Measurements from ENCODE around the gene RFNG.
A peak's percentile ranks its signal among the peaks of the same experiment; 100 is the strongest.

Gene RFNG

DNA sequence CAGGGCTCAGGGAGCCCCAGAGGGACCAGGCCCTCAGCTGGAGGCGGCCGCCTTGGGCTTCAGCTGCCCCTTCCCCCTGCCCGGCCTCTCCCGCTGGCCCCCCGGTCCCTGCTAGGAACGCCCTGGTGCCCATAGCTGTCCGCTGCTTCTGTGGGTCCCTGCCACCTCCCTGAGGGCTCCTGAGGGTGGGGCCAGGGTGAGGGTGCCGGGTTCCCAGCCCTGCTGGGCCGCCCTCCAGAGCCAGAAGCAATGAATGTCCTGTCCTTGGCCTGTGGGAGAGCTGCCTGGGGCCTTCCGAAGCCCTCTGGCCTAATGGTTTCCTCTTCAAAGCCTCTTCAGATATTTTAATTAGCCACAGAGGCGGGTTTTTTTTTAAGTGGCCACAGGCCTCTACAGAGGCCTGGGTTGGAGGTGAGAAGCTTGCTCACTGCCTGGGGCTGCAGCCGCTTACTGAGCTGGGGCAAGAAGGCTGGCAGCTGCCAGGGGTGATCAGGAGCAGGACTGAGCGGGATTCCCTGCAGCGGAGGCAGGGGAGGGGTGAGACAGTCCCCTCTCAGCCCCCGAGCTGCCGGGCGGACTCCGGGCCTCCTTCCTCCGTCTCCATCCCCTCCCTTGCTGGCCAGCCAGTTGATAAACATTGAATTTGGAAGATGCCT lies 38.8 kb downstream of the RFNG start:
- no peak for DNase-seq

DNA sequence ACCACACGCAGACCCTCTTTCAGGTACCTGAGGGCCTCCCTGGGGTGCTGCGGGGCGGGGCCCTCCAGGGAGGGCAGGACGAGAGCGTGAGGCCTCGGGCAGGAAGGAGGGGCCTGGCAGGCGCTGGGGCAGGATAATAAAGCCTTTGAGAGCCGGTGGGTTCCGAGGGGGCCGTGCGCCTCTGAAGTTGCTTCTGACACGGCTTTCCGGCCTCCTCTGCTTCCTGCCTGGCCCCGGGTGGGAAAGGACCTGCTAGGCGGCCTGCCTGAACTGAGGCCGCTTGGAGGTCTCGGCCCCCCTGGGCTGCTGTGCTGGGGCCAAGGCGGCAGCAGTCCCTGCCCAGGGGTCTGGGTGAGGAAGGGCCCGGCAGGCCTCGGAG lies 39.4 kb downstream of the RFNG start:
- DNase-seq, result no peak

DNA sequence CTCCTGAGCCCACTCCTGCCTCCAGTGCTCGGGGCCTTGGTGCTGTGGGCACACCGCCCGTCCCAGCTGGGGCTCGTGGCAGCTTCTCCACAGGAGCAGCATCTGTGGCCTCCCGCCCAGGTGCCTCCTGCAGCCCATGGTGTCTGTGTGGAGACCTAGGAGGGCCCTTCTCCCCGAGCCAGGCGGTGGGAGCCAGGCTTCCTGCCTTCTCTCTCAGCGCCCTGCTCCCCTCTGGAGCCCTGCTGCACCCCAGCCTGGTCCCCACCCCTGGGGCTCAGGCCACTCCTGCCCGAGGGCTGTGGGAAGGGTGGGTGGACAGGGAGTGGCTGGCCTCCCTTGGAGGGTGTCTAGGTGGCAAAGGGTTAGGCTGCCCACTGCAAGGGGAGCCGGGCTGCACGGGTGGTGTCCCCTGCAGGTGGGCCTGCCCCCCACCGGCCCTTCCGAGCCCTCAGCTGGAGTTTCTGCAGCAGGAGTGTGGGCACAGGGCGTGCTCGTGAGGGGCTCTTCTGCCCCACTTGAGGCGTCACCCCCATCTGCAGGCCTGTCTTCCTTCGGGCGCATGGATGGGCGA lies 39.9 kb downstream of the RFNG start:
- DNase-seq, result no peak

DNA sequence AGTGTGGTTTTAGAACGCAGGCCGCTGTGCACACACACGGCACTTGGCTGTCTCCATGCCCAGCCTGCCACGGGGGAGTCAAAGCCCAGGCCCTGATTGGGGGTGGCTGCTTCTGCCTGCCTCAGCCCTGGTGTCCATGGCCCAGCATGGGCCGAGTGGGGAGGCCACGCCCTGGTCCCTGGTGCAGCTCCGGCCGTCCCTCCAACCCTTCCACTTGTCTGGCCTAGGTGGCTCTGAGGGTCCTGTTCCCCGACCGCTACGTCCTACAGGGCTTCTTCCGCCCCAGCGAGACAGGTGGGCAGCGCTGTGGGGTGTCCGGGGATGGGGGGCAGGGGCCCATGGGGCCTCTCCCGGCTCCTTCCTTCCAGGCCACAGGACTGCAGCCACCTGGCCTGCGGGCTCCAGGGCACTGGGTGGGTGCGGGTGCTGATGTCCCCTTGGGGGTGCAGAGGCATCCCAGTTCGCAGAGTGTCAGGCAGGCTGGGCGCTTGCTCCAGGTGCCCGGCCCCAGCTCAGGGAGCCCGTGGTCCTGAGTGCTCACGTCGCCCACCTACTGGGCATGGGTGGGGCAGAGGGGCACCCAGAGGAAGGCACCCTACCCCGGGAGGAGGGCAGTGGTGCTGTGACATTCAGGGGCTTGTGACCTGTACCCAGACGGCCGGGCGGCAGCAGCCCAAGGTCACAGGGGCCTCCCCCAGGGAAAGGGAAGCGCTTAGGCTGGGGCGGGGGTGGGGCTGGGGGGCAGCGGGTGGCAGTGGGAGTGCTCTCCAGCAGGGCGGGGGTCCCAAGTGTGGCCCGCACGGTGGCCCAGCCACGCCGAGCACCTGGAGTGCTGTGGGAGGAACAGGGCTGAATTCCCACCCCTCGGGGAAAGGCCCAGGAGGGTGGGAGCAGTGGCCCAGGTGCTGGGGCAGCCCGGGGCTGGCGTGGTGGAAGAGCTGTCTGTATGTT lies 40.8 kb downstream of the RFNG start:
- DNase-seq, result no peak

DNA sequence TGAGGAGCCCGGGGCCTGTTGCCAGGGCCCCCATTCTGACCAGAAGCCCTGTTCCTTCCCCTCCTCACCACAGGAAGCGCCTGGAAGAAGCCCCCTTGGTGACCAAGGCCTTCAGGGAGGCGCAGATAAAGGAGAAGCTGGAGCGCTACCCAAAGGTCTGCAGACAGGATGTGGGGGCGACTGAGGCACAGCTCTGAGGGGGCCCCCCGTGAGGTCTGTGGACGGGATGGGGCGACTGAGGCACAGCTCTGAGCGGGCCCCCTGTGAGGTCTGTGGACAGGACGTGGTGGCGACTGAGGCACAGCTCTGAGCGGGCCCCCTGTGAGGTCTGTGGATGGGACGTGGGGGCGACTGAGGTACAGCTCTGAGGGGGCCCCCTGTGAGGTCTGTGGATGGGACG lies 42.2 kb downstream of the RFNG start:
- DNase-seq, result no peak

DNA sequence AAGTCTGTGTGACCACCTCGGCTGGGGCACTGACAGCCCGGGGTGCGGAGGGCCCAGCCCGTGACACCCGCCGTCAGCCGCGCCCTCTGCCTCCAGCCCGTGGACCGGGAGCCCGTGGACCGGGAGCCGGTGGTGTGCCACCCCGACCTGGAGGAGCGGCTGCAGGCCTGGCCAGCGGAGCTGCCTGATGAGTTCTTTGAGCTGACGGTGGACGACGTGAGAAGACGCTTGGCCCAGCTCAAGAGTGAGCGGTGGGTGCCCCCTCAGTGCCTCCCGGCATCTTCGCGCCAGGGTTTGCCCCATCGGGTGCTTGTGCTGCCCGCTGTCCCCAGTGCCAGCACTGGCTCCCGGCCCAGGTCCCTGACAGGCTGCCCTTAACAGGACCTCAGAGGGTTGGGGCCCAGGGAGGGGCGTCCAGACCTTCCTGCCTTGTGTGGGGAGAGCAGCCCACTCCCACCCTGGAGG lies 42.6 kb downstream of the RFNG start:
- DNase-seq, result no peak

DNA sequence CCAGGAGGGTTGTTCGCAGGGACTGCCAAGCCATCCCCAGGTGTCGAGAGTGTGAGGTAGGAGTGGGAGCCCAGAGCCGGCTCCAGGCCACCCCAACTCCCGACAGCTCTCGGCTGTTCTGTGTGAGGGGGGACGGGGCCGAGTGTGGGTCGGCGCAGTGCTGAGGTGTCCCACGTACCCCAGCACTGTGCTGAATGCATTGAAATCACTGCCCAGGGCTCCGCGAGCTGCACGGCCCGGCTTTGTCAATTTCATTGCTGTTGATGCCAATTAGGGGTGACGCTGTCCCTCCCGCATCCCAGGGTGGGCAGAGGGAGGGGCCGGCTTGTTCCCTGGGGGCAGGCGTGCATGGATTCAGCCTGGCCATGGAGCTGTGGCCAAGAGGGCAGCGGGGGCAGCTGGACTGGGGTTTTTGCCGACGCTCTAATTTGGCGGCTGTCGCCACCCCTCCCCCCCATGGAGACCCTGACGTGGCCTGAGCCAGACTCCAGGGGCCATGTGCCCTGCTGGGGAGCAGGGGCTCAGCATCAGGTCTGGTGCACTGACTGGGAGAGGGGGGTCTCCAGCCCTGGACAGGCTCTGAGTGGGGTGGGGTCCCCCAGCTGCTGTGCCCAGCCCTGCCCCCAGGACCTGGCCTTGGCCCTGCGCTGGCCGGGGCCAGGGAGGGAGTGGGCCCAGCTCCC lies 43.2 kb downstream of the RFNG start:
- no peak for DNase-seq

DNA sequence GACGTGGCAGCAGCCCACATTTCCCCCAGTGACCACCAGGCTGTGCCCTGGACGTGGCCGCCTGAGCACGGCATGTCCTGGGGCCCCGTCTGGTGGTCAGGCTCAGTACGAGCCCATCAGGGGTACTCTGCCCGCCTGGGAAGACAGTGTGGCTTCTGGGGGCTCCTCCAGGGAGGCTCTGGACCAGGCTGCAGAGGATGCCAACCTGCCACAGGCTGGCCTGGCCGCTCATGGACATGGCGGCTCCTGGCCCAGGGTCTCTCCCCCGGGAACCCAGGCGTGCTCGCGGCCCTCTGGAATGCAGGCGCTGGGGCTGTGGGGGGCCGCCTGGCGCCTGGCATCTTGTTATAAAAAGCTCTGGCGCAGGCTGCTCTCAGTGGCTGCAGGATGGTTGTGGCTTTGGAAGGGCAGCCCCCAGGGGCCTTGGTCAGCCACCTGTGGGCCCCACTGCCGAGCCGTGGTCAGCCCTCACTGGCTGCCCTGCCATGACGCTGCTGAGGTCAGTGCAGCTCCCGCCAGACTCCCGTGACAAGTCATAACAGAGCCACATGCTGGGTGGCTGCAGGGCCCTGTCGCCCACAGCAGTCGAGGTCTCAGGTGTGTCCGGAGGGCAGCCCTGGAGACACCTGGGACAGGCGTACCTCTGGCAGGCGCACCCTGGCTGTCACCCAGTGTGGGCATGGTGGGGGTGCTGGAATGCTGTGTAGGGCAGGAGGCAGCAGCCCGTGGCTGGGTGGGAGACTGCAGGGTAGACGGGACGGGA lies 43.9 kb downstream of the RFNG start:
- no peak for DNase-seq

DNA sequence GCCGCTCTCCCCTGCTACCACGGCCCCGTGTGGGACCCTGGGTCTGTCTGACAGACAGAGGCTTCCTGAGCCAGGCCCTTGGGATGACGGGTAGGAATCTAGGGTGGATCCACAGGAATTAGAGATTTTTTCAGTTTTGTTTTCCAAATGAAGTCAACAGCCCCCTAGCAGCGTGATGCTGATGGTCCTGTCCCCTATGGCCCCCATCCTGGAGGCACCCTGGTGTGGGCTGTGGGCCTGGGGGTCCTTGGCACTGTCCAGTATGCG lies 44.5 kb downstream of the RFNG start:
- DNase-seq, result no peak

DNA sequence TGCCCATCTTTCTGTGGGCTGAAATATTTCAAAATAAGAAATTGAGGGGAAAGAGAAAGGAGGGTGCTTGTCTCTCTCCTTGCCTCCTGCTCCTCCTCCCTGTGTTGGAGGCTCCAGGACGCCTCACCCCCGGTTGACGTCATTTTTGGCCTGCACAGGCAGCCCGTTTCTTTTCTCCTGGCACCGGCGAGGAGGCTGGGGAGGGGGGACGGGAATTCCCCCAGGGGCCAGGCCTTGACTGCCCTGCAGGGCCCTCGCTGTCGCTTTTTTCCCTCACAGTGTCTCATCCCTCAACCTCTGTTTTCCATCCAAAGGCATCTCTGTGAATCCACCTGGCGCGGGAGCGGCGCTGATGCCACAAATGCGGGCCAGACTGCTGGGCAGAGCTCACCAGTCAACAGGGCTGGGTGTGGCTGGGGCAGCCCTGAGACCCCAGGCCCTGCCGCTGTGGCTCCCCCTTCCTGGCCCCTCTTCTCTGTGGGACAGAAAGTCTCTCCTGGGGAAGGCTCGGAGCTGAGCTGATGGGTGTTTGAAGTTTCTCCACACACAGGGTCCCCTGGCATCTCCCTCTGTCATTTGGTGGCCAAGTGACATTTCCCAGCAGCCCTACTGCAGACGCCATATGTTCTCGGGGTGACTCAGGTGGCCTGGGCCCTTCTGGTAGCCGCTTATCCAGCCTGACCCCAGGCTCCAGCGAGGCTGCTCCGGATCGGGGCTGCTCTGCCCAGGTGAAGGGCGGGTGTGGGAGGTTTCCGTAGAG lies 45.0 kb downstream of the RFNG start:
- peak; percentile 59 for DNase-seq

DNA sequence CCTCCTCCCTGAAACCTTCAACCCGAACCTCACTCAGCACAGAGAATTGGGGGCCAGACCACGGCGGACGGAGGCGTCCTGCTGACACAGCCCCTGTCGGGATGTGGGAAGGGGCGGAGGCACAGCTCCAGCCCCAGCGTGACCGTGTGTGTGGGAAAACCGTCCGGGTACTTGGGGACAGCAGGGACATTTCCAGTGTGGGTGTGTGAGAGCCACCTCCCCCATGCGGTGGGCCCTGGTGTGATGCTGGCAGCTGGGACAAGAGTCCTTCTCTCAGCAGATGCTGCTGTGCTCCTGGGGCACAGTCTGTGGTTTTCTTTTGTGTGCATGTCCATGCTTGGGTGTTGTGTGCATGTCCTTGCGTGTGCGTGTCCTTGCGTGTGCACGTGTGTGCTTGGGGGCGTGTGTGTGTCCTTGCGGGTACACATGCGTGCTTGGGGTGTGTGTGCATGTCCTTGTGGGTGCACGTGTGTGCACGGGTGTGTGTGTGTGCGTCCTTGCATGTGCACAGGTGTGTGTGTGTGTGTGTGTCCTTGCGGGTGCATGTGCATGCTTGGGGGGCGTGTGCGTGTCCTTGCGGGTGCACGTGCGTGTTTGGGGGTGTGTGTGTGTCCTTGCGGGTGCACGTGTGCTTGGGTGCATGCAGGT lies 45.8 kb downstream of the RFNG start:
- no peak for DNase-seq

DNA sequence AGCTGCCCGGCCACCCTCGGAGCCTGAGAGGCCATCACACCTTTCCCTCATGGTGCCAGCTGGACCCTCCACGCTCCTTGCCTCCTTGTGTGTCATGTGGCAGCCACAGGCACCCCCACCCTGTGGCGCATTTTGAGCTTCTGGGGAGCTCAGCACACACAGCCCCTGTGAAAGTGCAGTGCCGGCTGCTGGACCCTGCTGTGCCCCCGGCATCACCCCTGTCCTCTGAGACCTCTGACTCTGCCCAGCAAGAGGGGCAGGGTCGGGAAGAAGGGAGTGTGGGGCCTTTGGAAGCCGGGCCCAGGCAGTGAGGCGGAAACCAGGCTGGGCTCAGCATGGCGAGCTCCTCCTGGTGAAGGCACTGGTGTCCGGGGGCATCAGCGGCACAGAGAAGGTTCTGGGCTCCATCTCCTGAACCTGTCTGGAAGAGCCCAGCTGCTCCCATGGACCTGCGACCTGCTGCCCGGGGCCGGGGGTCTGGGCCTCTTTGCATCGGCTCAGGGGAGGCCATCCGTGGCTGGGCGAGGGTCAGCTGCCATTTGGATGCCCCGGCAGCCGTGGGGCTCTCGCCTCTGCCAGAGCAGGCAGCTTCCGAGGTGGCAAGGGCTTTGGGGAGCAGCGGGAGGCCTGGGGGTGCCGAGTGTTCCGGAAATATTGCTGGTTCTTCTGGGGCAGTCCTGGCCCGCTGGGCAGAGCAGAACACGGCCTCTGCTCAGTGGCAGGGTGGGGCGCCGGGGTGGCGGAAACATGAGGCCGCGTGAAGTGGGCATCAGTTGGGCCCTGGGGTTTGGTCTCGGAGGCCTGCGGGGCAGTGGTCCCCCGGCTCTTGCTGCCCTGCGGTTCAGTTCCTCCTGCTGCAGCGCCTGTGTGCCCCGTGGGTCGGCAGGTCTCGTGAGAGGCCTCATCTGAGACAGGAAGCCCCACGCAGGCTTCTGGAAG lies 46.8 kb downstream of the RFNG start:
- no peak for DNase-seq

DNA sequence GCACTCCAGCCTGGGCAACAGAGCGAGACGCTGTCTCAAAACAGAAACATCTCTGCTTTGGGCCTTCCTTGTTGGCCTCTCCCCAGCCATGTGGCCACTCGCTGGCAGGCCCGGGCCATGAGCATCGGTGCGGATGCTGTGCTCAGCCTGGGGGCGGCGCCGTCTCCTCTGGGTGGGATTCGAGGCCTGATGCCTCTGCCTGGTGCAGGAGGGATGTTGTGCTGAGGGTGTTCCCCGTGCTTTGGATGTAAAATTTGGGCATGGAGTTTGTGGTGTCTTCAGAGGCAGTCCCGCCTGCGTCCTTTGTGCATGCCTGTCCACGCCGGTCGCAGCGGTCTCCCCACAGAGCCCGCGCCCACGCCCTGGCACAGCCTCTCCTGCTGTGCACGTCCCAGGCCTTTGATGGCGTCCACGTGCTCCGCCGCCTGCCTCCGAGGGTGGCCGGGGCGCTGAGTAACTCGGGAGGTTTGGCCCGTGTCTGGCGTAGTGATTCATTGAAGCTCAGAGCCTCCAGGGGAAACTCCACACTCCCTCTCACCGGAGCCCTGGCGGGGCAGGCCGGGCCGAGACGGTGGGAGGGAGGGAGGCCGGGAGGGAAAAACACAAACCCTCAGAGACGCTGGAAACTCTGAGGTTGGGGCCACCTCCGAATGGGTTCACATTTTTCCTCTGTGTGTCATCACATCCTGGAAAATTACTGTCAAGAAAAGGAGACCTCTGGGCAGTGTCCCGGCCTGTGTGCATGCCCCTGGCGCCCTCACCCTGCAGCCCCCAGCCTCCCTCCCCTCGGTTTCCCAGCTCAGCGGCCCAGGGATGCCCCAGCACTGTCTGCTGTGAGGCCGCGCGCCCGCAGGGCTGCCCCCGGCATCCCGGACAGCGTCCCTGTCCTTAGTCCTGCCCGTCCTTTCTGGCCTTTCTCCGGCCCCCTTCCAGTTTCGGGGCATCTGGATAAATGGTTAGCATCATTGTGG lies 47.9 kb downstream of the RFNG start:
- peak; percentile 97 for DNase-seq

DNA sequence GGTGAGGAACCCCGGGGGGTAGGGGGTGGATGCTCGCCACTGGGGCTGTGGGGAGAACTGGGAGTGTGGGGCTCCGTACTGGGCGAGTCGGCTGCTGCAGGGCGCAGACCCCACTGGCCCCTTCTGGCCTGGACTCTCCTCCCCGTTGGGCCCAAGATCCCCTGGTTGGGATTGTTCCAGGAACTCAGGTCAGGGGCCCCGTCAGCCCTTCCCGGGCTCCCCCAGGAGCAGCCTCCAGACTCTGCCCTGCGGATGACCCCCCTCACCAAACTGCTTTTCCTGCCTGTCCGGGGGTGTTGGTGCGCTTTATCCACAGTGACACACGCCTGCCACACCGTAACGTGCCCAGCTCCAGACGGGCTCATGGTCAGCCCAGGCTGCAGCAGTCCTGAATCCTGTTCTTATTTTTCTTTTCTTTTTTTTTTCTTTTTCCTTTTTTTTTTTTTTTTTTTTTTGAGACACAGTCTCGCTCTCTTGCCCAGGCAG lies 50.0 kb downstream of the RFNG start:
- no peak for DNase-seq

DNA sequence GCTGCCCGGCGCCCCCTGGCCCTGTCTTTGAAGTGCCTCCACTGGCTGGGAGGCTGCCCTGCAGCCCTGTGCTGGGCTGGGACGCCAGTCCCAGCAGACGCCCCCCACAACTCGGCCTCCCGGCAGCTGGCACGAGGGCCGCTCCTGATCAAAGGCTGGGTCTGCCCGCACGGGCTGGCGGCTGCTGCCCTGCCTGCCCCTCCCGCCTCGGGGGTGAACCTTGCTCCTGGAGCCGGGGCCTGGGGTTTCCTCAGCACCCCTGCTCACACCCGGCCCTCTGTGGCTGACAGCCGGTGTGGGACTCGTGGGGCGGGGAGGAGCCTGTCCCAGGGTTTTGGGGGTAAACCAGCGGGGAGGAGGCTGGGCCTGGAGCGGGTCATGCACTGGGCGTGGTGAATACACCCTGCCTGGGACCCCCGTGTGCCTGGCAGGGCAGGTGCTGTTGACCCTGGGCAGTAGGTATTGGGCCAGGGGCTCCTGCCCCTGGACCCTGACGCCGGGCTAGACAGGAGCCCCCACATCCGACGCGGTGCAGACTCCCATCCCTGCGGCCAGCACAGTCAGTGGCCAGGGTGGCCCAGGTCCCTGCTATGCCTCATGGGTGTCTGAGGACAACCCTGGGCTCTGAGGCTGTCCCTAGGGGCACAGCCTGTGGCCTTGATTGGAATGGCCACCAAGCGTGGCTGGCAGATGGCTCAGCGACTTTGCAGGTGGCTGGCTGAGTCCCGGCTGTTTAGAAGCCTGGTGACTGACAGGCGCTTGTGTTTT lies 50.6 kb downstream of the RFNG start:
- no peak for DNase-seq

DNA sequence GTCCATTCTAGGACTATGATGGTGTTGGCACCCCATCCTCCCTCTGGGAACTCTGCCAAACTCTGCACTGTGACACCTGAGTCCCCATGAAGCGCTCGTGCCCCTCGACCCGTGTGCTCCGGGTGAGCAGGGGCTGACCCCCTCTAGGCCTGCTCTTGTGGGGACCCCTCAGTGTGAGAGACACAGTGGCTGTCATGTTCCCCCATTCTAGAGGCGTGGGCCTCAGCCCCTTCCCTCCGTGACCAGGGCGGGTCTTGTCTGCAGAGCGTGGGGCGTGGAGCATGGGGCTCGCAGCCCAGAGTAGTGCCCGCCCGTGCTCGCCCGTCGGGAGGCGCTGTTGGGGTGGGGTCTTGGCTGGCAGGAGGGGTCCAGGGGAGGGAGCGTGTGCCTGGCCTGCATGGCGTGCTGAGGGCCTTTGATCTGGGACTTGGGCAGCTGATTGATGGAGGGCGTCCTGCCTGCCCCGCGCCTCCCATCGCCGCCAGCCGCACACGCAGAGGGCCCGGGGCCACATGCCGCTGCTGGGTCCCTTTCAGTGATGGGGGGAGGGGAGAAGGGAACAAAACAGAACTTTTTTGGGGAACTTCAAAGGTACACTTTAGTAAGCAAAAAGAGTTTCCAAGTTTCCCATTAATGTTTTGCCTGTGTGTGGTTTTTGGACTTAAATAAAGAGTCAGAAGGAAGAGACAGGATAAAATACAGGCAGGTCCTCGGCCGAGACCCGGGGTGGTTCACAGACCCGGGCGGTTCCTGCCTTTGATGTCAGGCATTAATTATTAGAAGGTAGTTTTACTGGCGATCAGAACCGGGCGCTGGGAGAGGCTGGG lies 51.4 kb downstream of the RFNG start:
- no peak for DNase-seq

DNA sequence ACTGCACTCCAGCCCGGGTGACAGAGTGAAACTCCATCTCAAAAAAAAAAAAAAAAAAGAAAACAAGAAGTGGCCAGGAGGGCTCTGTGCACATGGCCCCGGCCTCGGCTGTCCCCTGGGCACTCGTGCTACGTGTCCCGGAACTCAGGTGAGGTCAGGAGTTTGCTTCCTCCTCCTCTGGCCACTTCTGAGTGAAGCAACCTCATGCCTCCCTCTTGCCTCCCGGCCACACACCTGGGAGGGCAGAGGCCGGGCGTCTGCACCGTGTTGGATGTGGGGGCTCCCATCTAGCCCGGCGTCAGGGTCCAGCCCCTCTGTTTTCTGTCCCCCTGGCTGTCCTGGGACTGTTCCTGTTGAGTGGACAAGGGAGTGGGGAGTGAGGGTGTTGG lies 52.0 kb downstream of the RFNG start:
- DNase-seq, result no peak

Data from fibroblast of upper back skin (primary cell).